ENCODE data around the gene IQGAP3. TPM values are rescaled to one million over a fixed set of nuclear protein-coding genes. Genes with fewer than 3 reads are reported as not detected.

The IQGAP3 gene
- total RNA-seq, 2 donors from 2014 or later = 0.52 TPM; not detected in 1

GRCh38 chr1:156582388-156583017 is 10.1 kb upstream of the IQGAP3 start:
- DNase-seq (no peak), ATAC-seq (no peak)
- no peak for TF ChIP-seq CTCF (IDR thresholded peaks at IDR 0.05)
- TF ChIP-seq POLR2A (IDR thresholded peaks at IDR 0.05) = no peak
- Histone ChIP-seq H3K4me3 (no peak overlapping the region), H3K27ac (no peak overlapping the region), H3K4me1 (no peaks in the 10 kb centered on the region), H3K27me3 (no peaks in the 10 kb centered on the region), H3K9me3 (no peaks in the 10 kb centered on the region), H3K36me3 (replicated peaks in 1 of 2; ENCODE audit: insufficient read depth in 1 of 2, low read depth in 2 of 2) (no peaks in the 10 kb centered on the region)
- 57 to 74% methylated on average over 8 to 9 of the region's 9 CpGs for WGBS, 2 donors
- intact Hi-C loops (cut with DNase I) = loop anchor here (10.0 kb wide), 1 partner anchor 128 kb away; no protein-coding TSS in a partner anchor

- TF ChIP-seq POLR2A (IDR thresholded peaks at IDR 0.05) (no peak), CTCF (IDR thresholded peaks at IDR 0.05) (no peak)
- H3K27ac ChIP-seq = no peak overlapping the region
- intact Hi-C loops (cut with DNase I) = loop anchor here (10.0 kb wide), 1 partner anchor 127 kb away; no protein-coding TSS in a partner anchor
- WGBS, 2 donors = 73 to 80% methylated on average over 15 to 21 of the region's 21 CpGs
- DNase-seq = no peak
- H3K9me3 ChIP-seq = no peaks in the 10 kb centered on the region
- H3K36me3 ChIP-seq (replicated peaks in 1 of 2; ENCODE audit: insufficient read depth in 1 of 2, low read depth in 2 of 2) = no peaks in the 10 kb centered on the region
- no peaks in the 10 kb centered on the region for H3K4me1 ChIP-seq
- no peak overlapping the region for H3K4me3 ChIP-seq
- no peak for ATAC-seq
- H3K27me3 ChIP-seq = no peaks in the 10 kb centered on the region
Measured at GRCh38 chr1:156581661-156582387, 9.5 kb upstream of the IQGAP3 start.

GRCh38 chr1:156579472-156579871 is 7.1 kb upstream of the IQGAP3 start, which contains the start of gene TTC24:
Gene TTC24 (plus strand): TSS chr1:156579723. CDS start chr1:156581365, 1,642 bp downstream.
- Histone ChIP-seq H3K9me3 (no peaks in the 10 kb centered on the region), H3K36me3 (replicated peaks in 1 of 2; ENCODE audit: insufficient read depth in 1 of 2, low read depth in 2 of 2) (no peaks in the 10 kb centered on the region), H3K27ac (no peak within 1 kb of the TSS), H3K27me3 (no peaks in the 10 kb centered on the region), H3K4me3 (no peak within 1 kb of the TSS), H3K4me1 (no peaks in the 10 kb centered on the region)
- no peak for TF ChIP-seq POLR2A (IDR thresholded peaks at IDR 0.05)
- no peak for TF ChIP-seq CTCF (IDR thresholded peaks at IDR 0.05)
- intact Hi-C loops (cut with DNase I) = no loop called here
- WGBS, 2 donors = 69 to 73% methylated on average over 5 of the region's 5 CpGs
- no peak for ATAC-seq
- no peak for DNase-seq

- DNase-seq = no peak
- no peak for ATAC-seq
- H3K4me3 ChIP-seq = no peak overlapping the region
- no peaks in the 10 kb centered on the region for H3K4me1 ChIP-seq
- no peak overlapping the region for H3K27ac ChIP-seq
- WGBS, 2 donors = 49 to 54% methylated on average over 3 to 7 of the region's 7 CpGs
- intact Hi-C loops (cut with DNase I) = no loop called here
- no peaks in the 10 kb centered on the region for H3K36me3 ChIP-seq (replicated peaks in 1 of 2; ENCODE audit: insufficient read depth in 1 of 2, low read depth in 2 of 2)
- no peaks in the 10 kb centered on the region for H3K27me3 ChIP-seq
- no peaks in the 10 kb centered on the region for H3K9me3 ChIP-seq
- TF ChIP-seq POLR2A (IDR thresholded peaks at IDR 0.05) (no peak), CTCF (IDR thresholded peaks at IDR 0.05) (no peak)
Measured at GRCh38 chr1:156578055-156578454, 5.7 kb upstream of the IQGAP3 start.

Data from body of pancreas (tissue), 4 donors.